Gastrocnemius medialis (tissue), 4 donors: Measurements from ENCODE around the gene C1RL.

Experiments
- CTCF ChIP-seq, 5 experiments: fragments of 450-650 bp in 3 of 5; fragments of 200-600 bp in 2 of 5; sonication (generic) in 2 of 5; IDR thresholded peaks in 4 of 5; conservative IDR thresholded peaks in 1 of 5; 1 replicate in 4 of 5; 2 replicates in 1 of 5; pipeline ENCODE4 v1.5.1; 2016 to 2019; ENCODE audit warnings: antibody characterized with exemption in 5 of 5, mild to moderate bottlenecking in 3 of 5, moderate library complexity in 3 of 5
- POLR2A ChIP-seq, 2 donors: fragments of 450-650 bp; IDR thresholded peaks; one replicate each; pipeline ENCODE4 v1.6.1; 2017; ENCODE audit warnings: antibody characterized with exemption in 2 of 2, mild to moderate bottlenecking in 2 of 2, moderate library complexity in 2 of 2

DNA sequence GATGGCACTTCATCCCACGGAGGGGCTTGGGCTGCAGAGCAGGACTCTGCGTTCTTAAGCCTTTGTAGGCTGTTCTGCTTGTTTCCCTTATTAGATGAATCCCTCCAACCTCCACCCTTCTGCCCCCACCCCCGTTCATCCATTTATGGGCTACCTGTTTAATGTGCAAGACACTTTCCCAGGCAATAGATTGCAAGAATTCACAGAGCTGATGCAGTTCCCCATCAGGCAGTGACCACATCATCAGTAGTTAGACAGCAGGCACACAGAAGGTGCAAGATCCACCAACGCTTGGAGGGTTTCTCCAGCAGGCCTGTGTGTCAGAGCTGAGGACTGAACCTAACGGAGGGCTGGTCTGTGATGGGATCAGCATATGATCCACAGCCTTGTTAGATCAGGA lies 15.5 kb downstream of the C1RL start:
- TF ChIP-seq POLR2A (IDR thresholded peaks at IDR 0.05): no peak
- no peak for TF ChIP-seq CTCF (IDR thresholded peaks at IDR 0.05 in 4 of 5, conservative IDR thresholded peaks at IDR 0.05 in 1 of 5)
